Smooth muscle cell (in vitro differentiated cells): ENCODE measurements around the gene PAGE4. TPM values are rescaled to one million over a fixed set of nuclear protein-coding genes. Genes with fewer than 3 reads are reported as not detected.

Source experiments
- DNase-seq: peaks from one replicate; lab custom pipeline; 2025; ENCODE audit not compliant: unreplicated experiment; lab: John Stamatoyannopoulos, UW
- H2AFZ ChIP-seq: fragments of 200-600 bp; sonication (generic); 2 replicates; pipeline ENCODE4 v1.6.0; 2016; ENCODE audit warnings: antibody characterized with exemption, low read depth, mild to moderate bottlenecking
- H3F3A ChIP-seq: fragments of 200-600 bp; sonication (generic); 2 replicates; pipeline ENCODE4 v1.6.0; 2017; ENCODE audit warnings: antibody characterized with exemption, low read depth
- H3K27ac ChIP-seq: fragments of 200-600 bp; sonication (generic); 2 replicates; pipeline ENCODE4 v1.5.1; 2016; ENCODE audit warnings: low read depth, mild to moderate bottlenecking
- H3K27me3 ChIP-seq: fragments of 200-600 bp; sonication (generic); 2 replicates; pipeline ENCODE4 v1.6.1; 2016; ENCODE audit warnings: low read depth, mild to moderate bottlenecking
- H3K36me3 ChIP-seq: fragments of 200-600 bp; sonication (generic); 2 replicates; pipeline ENCODE4 v1.5.1; 2016; ENCODE audit warnings: low read depth
- H3K4me1 ChIP-seq: fragments of 200-600 bp; sonication (generic); 2 replicates; pipeline ENCODE4 v1.5.1; 2016; ENCODE audit warnings: low read depth
- H3K4me2 ChIP-seq: fragments of 200-600 bp; sonication (generic); 2 replicates; pipeline ENCODE4 v1.6.0; 2016; ENCODE audit warnings: mild to moderate bottlenecking
- H3K4me3 ChIP-seq: fragments of 200-600 bp; sonication (generic); 2 replicates; pipeline ENCODE4 v1.5.1; 2016; ENCODE audit warnings: mild to moderate bottlenecking
- H3K79me2 ChIP-seq: fragments of 200-600 bp; sonication (generic); 2 replicates; pipeline ENCODE4 v1.6.0; 2016; ENCODE audit warnings: low read depth, mild to moderate bottlenecking
- H3K9ac ChIP-seq: fragments of 200-600 bp; sonication (generic); 2 replicates; pipeline ENCODE4 v1.6.0; 2016; ENCODE audit warnings: low read depth
- H3K9me3 ChIP-seq: fragments of 200-600 bp; sonication (generic); replicated peaks from 2 replicates; pipeline ENCODE4 v1.5.1; 2016; ENCODE audit warnings: low read depth
- H4K20me1 ChIP-seq: fragments of 200-600 bp; sonication (generic); 2 replicates; pipeline ENCODE4 v1.6.0; 2016; ENCODE audit warnings: low read depth
- CTCF ChIP-seq: fragments of 200-600 bp; sonication (generic); IDR thresholded peaks from 2 replicates; pipeline ENCODE4 v1.5.1; 2017; ENCODE audit warnings: borderline replicate concordance, mild to moderate bottlenecking, antibody characterized with exemption; ENCODE audit not compliant: insufficient read depth, poor library complexity, severe bottlenecking
- WGBS: methylation state at CpG from one replicate; pipeline ENCODE4 v1.1.7; 2016; ENCODE audit warnings: low lambda C conversion rate; 5-methylcytosine and 5-hydroxymethylcytosine counted together
- polyA plus RNA-seq: library from polyadenylated mRNA; unstranded; fragments of >200 nt; fragmentation: Nextera tagmentation; extraction: Ambion mirVana; gene quantifications from 2 replicates; pipeline ENCODE4 v1.2.1, GENCODE V29; 2016
- total RNA-seq: library from RNA; depleted of rRNA; stranded (reverse); fragments of >200 nt; gene quantifications from 2 replicates; pipeline ENCODE4 v1.2.3, GENCODE V29; 2014

The PAGE4 gene
- total and polyA plus RNA-seq, 2 experiments from 2014 or later, result not detected

GRCh38 chrX:49838374-49838773 is 9.3 kb downstream of the PAGE4 start:
- H3K9ac ChIP-seq, result no peak overlapping the region
- no peaks in the 10 kb centered on the region for H3K79me2 ChIP-seq
- no peak overlapping the region for H3K4me3 ChIP-seq
- no peak overlapping the region for H3K4me2 ChIP-seq
- peak; percentile 39 for TF ChIP-seq CTCF
- 16% methylated on average over 8 of the region's 8 CpGs for WGBS
- no peaks in the 10 kb centered on the region for H3F3A ChIP-seq
- peaks cover 2% of the 10 kb centered on the region for H3K9me3 ChIP-seq
- no peaks in the 10 kb centered on the region for H4K20me1 ChIP-seq
- no peak overlapping the region for H2AFZ ChIP-seq
- no peak overlapping the region for H3K27ac ChIP-seq
- H3K4me1 ChIP-seq, result no peaks in the 10 kb centered on the region
- no peaks in the 10 kb centered on the region for H3K27me3 ChIP-seq
- H3K36me3 ChIP-seq, result no peaks in the 10 kb centered on the region
- no peak for DNase-seq

GRCh38 chrX:49840679-49841078 is 11.6 kb downstream of the PAGE4 start:
- Histone ChIP-seq H3K9me3 (peaks cover 2% of the 10 kb centered on the region), H3K4me1 (no peaks in the 10 kb centered on the region), H3K9ac (no peak overlapping the region), H3K4me3 (no peak overlapping the region), H3K27me3 (no peaks in the 10 kb centered on the region), H2AFZ (no peak overlapping the region), H4K20me1 (no peaks in the 10 kb centered on the region), H3K4me2 (no peak overlapping the region), H3K27ac (no peak overlapping the region), H3K79me2 (no peaks in the 10 kb centered on the region), H3K36me3 (no peaks in the 10 kb centered on the region), H3F3A (no peaks in the 10 kb centered on the region)
- DNase-seq, result peak; percentile 4
- peak; percentile 44 for TF ChIP-seq CTCF
- 64% methylated on average over 3 of the region's 3 CpGs for WGBS

DNA sequence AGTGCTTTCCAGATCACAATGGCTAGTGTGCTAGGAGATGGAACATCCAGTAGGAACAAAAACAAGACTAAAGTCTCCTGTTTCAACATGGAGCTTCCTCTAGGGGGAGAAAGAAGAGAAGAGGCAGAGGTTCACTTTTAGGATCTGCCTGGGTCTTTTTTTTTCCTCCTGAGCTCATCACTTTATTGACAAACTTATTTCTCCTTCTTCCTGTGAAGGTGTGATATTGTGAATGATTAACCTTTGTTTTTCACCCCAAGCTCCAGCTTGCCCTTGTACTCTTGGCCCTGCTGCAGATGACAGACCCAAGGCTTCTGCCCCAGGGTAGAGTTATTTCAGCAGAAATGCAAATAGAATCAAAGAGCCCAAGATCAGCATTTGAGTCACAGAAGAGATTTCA is 13.5 kb downstream of the PAGE4 start:
- no peaks in the 10 kb centered on the region for H3K4me1 ChIP-seq

More for the DNA sequence above, 13.5 kb downstream of the PAGE4 start:
- Histone ChIP-seq H3K27me3 (no peaks in the 10 kb centered on the region), H3K9ac (no peak overlapping the region), H3K9me3 (peaks cover 2% of the 10 kb centered on the region), H2AFZ (no peak overlapping the region), H3K79me2 (no peaks in the 10 kb centered on the region), H3K36me3 (no peaks in the 10 kb centered on the region), H3K4me3 (no peak overlapping the region), H4K20me1 (no peaks in the 10 kb centered on the region), H3F3A (no peaks in the 10 kb centered on the region), H3K27ac (no peak overlapping the region), H3K4me2 (no peak overlapping the region)
- DNase-seq, result no peak
- TF ChIP-seq CTCF, result no peak
